ENCODE results near the gene CCDC85C. TPM values are rescaled to one million over a fixed set of nuclear protein-coding genes. Genes with fewer than 3 reads are reported as not detected.

CCDC85C gene
- total RNA-seq, 1 donor from 2014 or later: 82.2 TPM

DNA sequence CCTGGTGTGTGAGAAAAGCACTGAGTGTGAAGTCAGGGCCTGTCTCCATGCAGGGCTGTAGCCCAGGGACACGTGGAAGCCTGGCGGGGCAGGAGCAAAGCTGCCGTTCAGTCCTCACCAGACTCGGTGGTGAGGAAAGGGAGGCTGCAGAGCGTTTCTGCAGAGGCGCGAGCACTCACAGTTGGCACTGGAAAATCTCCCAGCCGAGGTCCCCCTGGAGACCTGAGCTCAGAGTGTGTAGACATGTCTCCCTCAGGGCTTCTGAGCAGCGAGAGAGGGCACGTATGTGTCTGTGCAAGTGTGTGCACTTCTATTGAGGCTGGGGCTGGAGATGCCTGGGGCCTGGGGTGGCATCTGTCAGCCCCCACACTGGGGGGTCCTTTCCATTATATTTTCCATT, 29.9 kb upstream of the CCDC85C start:
- H3K27ac Mint-ChIP-seq: no peak overlapping the region
- no peak overlapping the region for H3K4me3 Mint-ChIP-seq
- peaks cover 11% of the 10 kb centered on the region for H3K4me1 Mint-ChIP-seq
- H3K9me3 Mint-ChIP-seq: no peaks in the 10 kb centered on the region
- no peaks in the 10 kb centered on the region for H3K36me3 Mint-ChIP-seq
- TF ChIP-seq, protein P1, sequence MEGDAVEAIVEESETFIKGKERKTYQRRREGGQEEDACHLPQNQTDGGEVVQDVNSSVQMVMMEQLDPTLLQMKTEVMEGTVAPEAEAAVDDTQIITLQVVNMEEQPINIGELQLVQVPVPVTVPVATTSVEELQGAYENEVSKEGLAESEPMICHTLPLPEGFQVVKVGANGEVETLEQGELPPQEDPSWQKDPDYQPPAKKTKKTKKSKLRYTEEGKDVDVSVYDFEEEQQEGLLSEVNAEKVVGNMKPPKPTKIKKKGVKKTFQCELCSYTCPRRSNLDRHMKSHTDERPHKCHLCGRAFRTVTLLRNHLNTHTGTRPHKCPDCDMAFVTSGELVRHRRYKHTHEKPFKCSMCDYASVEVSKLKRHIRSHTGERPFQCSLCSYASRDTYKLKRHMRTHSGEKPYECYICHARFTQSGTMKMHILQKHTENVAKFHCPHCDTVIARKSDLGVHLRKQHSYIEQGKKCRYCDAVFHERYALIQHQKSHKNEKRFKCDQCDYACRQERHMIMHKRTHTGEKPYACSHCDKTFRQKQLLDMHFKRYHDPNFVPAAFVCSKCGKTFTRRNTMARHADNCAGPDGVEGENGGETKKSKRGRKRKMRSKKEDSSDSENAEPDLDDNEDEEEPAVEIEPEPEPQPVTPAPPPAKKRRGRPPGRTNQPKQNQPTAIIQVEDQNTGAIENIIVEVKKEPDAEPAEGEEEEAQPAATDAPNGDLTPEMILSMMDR (IDR thresholded peaks at IDR 0.05; ENCODE audit: unreplicated experiment): no peak
- H3K27me3 Mint-ChIP-seq (ENCODE audit: low read depth): no peaks in the 10 kb centered on the region
- DNase-seq (ENCODE audit: low spot score in 2 of 2, unreplicated experiment in 2 of 2): no peak

DNA sequence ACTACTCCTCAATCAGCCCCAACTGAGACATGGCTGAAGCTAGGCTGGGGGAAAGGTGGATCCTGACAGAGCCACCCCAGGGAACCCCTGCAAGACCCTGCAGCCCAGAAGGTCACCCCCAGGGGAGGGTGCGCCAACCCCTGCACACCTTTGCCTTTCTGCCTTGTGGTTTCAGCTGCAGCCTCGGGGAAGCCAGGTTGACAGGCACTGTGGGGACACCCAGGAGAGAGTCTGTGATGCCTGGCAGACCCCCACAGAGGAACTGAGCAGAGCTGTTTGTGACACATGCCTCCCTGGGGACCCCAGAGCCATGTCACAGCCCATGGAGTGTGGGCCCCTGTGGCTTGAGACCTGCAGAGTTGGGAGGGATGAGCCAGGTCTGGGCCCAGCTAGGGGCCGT, 29.1 kb upstream of the CCDC85C start:
- Mint-ChIP-seq H3K27ac (no peak overlapping the region), H3K27me3 (ENCODE audit: low read depth) (no peaks in the 10 kb centered on the region), H3K9me3 (no peaks in the 10 kb centered on the region), H3K4me1 (peaks cover 14% of the 10 kb centered on the region), H3K36me3 (no peaks in the 10 kb centered on the region), H3K4me3 (no peak overlapping the region)
- TF ChIP-seq, protein P1 (IDR thresholded peaks at IDR 0.05; ENCODE audit: unreplicated experiment): no peak
- no peak for DNase-seq (ENCODE audit: low spot score in 2 of 2, unreplicated experiment in 2 of 2)

DNA sequence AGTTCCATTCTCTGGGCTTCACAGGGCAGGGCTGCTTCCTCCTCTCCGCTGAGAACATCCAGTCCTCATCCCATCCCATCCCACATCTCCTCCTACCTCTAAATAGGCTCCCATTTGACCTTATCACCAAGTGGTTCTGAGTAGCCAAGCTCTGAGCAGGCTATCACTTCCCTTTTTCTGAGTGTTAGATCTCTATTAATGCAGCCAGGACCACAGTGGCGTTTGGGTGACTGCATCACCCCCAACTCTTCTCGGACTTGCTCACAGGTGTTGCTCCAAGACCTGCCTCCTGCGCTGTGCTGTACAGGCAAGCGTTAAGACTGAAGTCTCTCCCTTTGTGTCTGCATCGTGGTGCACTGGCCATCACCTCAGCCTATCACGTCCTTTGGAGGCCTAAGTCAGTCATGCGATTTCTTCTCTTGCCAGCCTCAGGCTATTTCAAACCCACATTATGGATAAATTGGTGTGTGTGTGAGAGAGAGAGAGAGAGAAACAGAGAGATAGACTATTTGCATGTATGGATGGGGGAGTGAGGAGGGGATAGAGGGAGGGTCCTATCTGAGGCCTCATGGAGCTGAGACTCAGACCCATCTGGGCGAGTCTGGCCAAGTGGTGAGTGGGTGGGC, 28.5 kb upstream of the CCDC85C start:
- Mint-ChIP-seq H3K27me3 (ENCODE audit: low read depth) (no peaks in the 10 kb centered on the region), H3K27ac (no peak overlapping the region), H3K36me3 (no peaks in the 10 kb centered on the region), H3K4me3 (no peak overlapping the region), H3K4me1 (peaks cover 20% of the 10 kb centered on the region), H3K9me3 (no peaks in the 10 kb centered on the region)
- no peak for DNase-seq (ENCODE audit: low spot score in 2 of 2, unreplicated experiment in 2 of 2)
- TF ChIP-seq, protein P1 (IDR thresholded peaks at IDR 0.05; ENCODE audit: unreplicated experiment): no peak

DNA sequence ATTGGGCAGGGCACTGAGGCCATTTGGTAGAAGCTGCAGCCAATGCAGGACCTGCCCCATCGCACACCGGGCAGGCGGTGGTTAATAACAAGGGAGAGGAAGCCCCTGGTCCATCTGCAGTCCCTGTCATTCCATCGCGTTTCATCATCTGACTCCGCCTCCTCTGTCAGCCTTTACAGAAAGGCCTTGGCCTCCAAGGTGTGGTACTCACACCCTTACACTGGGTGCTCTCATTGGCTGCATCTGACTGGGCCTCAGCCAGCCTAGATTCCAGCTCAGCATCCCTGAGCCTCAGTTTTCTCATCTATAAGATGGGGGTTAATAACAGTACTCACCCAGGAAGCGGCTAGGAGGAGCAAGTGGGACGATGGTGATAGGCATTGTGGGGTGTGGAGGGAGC, 26.2 kb upstream of the CCDC85C start:
- peaks cover 26% of the 10 kb centered on the region for H3K4me1 Mint-ChIP-seq
- no peaks in the 10 kb centered on the region for H3K9me3 Mint-ChIP-seq
- no peak overlapping the region for H3K4me3 Mint-ChIP-seq
- TF ChIP-seq, protein P1 (IDR thresholded peaks at IDR 0.05; ENCODE audit: unreplicated experiment): no peak
- no peak overlapping the region for H3K27ac Mint-ChIP-seq
- H3K36me3 Mint-ChIP-seq: no peaks in the 10 kb centered on the region
- H3K27me3 Mint-ChIP-seq (ENCODE audit: low read depth): no peaks in the 10 kb centered on the region
- DNase-seq (ENCODE audit: low spot score in 2 of 2, unreplicated experiment in 2 of 2): no peak

DNA sequence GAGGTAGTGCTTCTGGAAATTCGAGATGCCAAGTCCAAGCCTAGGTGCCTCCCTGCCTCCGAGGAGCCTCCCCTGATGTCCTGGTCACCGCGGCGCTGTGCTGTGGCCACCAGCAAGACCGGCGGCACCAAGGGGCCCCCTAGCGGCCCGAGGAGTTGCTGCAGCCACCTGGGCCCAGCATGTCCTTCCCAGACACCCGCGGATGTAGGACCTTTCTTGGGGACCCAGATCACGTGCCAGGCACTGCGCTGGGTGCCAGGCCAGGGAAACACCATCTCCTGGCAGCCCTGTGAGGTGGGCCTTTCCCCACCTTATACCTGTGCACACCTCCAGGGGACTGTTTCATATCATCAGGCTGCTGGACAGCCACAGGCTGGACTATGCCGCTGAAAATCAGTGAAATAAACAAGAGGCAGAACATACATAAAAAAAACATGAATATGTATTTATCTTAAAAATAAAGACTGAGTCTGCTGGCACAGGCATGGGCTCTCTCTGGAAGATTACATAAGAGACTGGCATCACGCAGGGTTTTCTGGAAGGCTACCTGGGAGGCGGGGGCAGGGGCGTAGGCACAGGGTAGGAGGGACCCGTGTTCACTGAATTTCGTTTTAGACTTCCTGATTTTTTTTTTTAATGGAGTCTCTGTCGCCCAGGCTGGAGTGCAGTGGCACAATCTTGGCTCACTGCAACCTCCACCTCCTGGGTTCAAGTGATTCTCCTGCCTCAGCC, 25.0 kb upstream of the CCDC85C start:
- Mint-ChIP-seq H3K36me3 (no peaks in the 10 kb centered on the region), H3K4me3 (no peak overlapping the region), H3K4me1 (peaks cover 21% of the 10 kb centered on the region), H3K9me3 (no peaks in the 10 kb centered on the region), H3K27me3 (ENCODE audit: low read depth) (no peaks in the 10 kb centered on the region), H3K27ac (no peak overlapping the region)
- peak; percentile 65 to 83 for DNase-seq (ENCODE audit: low spot score in 2 of 2, unreplicated experiment in 2 of 2)
- TF ChIP-seq, protein P1 (IDR thresholded peaks at IDR 0.05; ENCODE audit: unreplicated experiment): peak; percentile 97

Data from mesothelial cell of epicardium (in vitro differentiated cells).